Sciatic nerve (tissue), 2 donors: ENCODE results near the gene ZNF423. TPM values are rescaled to one million over a fixed set of nuclear protein-coding genes. Genes with fewer than 3 reads are reported as not detected.
A peak's percentile ranks its signal among the peaks of the same experiment; 100 is the strongest.

Experiments
- ATAC-seq: fragments of 200-7000 bp; cut with Tn5 transposase; one replicate; pipeline ENCODE4 v1.9.1; 2020; ENCODE audit warnings: mild to moderate bottlenecking, moderate library complexity
- DNase-seq: peaks from one replicate; pipeline ENCODE4 v3.0.0-alpha.2; 2020; ENCODE audit warnings: low spot score
- intact Hi-C: fragments of 100-400 bp; cut with DNase I; formaldehyde crosslinking; loops from one replicate; pipeline ENCODE4 v1.14.2; 2022
- total RNA-seq: library from RNA; stranded (reverse); fragmentation: NEBNext Ultra II Directional; extraction: Animal tissue kit (Norgen Biotek cat#: 25700); gene quantifications from one replicate; pipeline ENCODE4 v1.2.1, GENCODE V29; 2021
- donor health status: DM: no; HTN: no; CAD: no.
- donor health status: DM: no; HTN: no; CAD: no.

Gene ZNF423
- total RNA-seq, 1 donor from 2014 or later = 25.3 TPM

DNA sequence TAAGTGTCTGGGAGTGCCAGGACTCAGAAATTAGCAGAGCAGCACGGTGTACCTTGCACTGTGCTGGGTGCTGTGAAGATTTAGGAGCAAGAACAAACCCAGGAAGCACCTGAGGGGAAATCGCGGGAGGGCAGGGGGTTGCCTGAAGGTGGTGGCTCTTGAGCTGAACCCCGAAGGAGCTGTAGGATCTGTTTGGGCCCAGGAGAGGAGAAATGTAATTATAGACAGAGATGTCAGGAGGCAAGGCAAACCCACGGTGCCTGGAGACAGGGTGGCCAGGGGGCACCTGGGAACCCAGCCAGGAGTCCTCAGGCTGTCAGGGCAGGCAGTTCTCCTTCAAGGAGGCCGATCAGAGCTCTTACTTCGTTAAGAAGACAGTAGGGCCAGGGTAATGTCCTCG is 373.2 kb downstream of the ZNF423 start:
- intact Hi-C loops = no loop called here
- peak; percentile 42 for DNase-seq
- ATAC-seq = no peak

GRCh38 chr16:49478616-49479015 is 377.3 kb downstream of the ZNF423 start:
- ATAC-seq (no peak), DNase-seq (no peak)
- intact Hi-C loops = loop anchor here (5.0 kb wide), 1 partner anchor 1049 kb away; no protein-coding TSS in a partner anchor

DNA sequence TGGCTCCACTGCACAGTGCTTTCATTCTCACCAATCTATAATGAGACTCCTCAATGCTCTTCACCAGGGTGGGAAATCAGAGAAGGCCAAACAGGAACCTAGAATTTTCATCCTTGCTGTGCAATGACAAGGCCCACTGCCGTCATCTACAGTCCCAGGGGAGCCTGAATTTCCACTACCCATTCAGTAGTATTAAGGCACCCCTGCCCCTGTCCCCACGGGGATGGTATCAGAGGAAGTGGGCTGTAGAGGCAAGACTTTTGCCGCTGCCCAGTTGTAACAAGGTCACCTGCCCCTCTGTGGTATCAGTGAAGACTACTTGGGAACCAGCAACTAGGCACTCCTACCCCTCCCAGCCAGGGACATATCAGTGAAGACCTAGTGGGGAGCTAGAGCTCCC is 377.8 kb downstream of the ZNF423 start:
- no peak for ATAC-seq
- intact Hi-C loops = loop anchor here (5.0 kb wide), 1 partner anchor 1049 kb away; no protein-coding TSS in a partner anchor
- DNase-seq = peak; percentile 19

GRCh38 chr16:49477250-49477895 is 378.5 kb downstream of the ZNF423 start:
- intact Hi-C loops = loop anchor here (5.0 kb wide), 1 partner anchor 1050 kb away; no protein-coding TSS in a partner anchor
- no peak for ATAC-seq
- DNase-seq = no peak

- ATAC-seq (peak; percentile 22), DNase-seq (peak; percentile 18)
- intact Hi-C loops = loop anchor here (5.0 kb wide), 1 partner anchor 1053 kb away; no protein-coding TSS in a partner anchor
Observed at GRCh38 chr16:49474741-49475140, 381.2 kb downstream of the ZNF423 start.

- DNase-seq = no peak
- intact Hi-C loops = no loop called here
- peak; percentile 50 for ATAC-seq
Observed at GRCh38 chr16:49473773-49474172, 382.1 kb downstream of the ZNF423 start.

DNA sequence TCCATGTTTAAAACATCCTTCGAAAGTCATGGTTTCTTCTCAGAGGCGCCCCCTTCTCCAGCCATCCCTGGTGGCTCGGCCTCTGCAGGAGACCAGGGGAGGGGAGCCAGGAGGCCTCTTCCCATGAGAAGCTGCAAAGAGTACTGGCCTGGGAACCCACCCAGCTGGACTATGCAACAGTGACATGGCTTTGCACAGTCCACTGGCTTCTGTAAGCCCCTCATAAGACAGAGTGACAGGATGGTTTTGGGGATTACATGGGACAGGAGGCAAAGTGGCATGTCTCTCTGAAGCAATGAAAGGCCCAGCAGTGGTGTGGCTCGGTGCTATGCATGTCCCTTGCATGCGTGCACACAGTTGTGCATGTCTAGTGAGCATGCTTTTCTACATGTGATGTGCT is 382.8 kb downstream of the ZNF423 start:
- DNase-seq (peak; percentile 26), ATAC-seq (no peak)
- intact Hi-C loops = no loop called here

- DNase-seq = peak; percentile 48
- intact Hi-C loops = no loop called here
Observed at GRCh38 chr16:49472598-49472997, 383.3 kb downstream of the ZNF423 start.

DNA sequence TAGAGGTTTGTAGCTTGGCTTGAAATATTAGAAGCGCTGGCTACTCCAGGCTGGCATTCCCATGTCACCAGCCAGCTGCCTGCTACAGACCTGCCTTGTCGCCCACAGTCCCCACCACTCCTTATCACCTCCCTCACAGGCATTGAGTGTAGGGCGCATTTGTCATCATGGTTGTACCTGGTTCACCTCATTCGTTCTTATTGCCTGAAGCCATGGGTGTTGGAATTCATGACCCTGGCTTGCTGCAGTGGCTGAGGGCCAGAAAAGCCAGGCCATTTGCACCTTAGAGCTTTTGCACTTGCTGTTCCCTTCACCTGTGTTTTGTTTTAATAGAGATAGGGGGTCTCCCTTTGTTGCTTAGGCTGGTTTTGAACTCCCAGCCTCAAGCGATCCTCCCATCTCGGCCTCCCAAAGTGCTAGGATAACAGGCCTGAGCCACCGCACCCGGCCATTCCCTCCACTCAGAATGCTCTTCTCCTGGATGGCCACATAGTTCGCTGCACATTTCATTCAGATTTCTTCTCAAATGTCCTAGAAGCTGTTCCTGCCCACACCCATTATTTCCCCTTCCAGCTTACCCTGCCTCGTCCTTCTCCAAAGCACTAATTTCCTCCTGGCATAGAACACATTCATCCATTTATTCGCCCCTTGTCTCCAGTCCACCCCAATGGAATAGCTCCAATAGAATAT is 384.7 kb downstream of the ZNF423 start:
- DNase-seq (no peak), ATAC-seq (no peak)

More at GRCh38 chr16:49472598-49472997, 383.3 kb downstream of the ZNF423 start:
- ATAC-seq = no peak

DNA sequence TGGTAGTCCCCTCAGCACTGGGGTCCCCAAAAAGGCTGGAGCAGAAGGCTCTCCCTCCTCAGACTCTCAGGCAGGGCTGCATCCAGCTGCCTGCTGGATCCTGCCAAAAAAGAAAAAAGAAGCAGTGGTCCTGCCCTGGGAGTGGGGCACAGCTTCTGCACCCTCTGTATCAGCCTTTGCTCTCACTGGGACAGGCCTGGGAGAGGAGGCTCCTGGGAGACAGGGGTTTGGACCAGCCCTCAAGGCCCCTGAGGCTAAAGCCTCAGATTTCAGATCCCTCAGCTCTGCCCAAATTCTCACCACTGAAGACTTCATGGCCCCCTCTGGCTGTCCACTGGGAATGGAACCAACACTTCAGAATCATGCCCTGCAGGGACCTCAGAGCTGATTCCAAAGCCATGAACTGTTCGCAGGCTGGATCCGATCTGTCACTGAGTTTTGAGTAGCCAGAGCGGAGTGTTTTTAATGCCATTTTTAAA is 385.4 kb downstream of the ZNF423 start:
- no peak for ATAC-seq
- intact Hi-C loops = no loop called here
- no peak for DNase-seq

More for the DNA sequence above, 384.7 kb downstream of the ZNF423 start:
- intact Hi-C loops = no loop called here

DNA sequence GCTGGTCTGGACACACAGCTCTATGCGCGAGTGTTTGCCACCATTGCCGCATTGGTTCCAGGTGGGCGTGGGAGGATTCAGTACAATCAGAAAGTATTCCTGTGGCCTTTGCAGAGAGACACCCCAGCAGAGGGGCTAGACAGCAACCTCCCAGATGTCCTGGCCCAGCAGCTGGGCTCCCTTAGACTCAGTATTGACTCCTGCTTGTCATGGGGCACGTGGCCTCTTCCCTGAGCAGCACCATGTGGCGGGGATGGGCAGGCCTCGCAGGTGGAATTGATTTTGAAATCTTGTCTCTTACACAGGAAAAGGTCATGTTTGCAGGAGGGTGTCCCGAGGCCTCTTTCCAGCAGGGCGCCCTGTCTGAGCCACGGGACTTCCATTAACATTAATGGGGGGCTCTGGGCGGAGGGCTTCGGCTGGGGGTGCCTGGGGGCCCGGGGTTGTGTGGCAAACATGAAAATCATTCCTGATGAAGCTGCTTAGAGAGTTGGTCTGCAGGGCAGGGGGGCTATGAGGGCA is 385.9 kb downstream of the ZNF423 start:
- intact Hi-C loops = no loop called here
- no peak for ATAC-seq
- DNase-seq = peak; percentile 33

GRCh38 chr16:49469311-49469670 is 386.6 kb downstream of the ZNF423 start:
- intact Hi-C loops = no loop called here
- no peak for DNase-seq

GRCh38 chr16:49468611-49469310 is 387.2 kb downstream of the ZNF423 start:
- peak; percentile 26 for DNase-seq
- intact Hi-C loops = no loop called here
- no peak for ATAC-seq

More at GRCh38 chr16:49469311-49469670, 386.6 kb downstream of the ZNF423 start:
- ATAC-seq = no peak

DNA sequence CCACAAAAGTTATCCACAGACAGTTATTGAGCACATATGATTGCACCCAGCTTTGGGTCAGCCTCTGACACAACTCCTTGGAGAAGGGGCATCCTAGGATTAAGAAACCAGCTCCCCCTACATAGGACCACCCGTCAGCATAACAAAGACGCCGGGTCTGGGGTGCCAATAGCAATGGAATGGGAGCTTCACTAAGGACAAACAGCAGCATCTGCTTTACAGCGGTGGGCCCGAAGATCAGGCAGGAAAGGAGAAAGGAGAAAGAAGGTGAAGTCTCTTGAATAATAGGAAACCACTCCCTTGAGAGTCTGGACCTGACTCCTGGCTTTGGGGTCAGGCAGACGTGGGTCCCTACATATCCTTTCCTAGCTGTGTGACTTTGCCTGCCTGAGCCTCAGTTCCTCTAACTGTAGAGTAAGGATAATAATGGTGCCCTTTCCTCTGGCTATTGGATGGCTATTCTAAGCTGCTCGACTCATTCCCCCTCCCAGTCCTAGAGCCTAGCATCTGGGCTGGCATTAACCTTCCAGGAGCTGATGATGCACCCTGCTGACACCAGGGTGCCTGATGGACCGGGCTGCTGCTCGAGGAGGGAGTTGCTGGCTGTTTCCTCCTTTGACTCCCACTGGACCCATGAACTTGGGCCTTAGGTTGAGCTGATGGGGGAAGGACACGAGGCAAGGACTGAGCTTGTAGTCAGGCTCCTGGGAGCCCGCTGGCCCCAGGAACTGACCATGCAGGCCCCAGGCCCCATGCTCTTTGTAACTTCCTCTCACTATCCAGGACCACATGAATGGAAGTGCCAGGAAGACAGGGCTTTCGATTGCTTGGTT is 388.2 kb downstream of the ZNF423 start:
- peak; percentile 37 for DNase-seq
- intact Hi-C loops = no loop called here
- ATAC-seq = no peak

DNA sequence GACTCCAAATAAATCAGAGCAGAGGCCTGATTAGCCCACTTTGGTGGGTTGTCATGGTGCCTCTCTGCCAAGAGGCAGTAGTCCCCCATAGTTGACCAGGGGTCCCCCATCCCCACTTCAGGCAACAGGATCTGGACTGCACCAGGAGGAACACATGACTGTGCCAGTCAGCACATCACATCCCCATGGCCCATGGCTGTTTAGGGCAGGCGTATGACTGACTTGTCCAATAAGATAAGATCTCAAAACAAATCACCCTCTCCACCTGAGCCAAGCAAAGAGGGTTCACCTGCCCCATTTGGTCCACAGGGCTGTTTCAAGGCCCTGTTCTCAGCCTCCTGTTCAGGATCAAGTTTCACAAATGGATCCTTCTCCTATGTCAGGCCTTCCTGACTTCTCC is 389.0 kb downstream of the ZNF423 start:
- ATAC-seq = no peak
- peak; percentile 25 for DNase-seq
- intact Hi-C loops = no loop called here

GRCh38 chr16:49466529-49466831 is 389.4 kb downstream of the ZNF423 start:
- no peak for ATAC-seq

GRCh38 chr16:49465661-49466528 is 390.0 kb downstream of the ZNF423 start:
- intact Hi-C loops = no loop called here
- ATAC-seq = no peak
- peak; percentile 27 for DNase-seq

More at GRCh38 chr16:49466529-49466831, 389.4 kb downstream of the ZNF423 start:
- intact Hi-C loops = no loop called here
- DNase-seq = no peak
